ENCODE measurements around the gene LDHAL6A.

GRCh38 chr11:18521122-18521521, 65.5 kb downstream of the LDHAL6A start:
- TF ChIP-seq CTCF (IDR thresholded peaks at IDR 0.05; ENCODE audit: poor library complexity, severe bottlenecking) (no peak), MXI1 (conservative IDR thresholded peaks at IDR 0.05; ENCODE audit: poor library complexity, severe bottlenecking) (no peak), POLR2AphosphoS5 (IDR thresholded peaks at IDR 0.05) (no peak), EP300 (conservative IDR thresholded peaks at IDR 0.05; ENCODE audit: poor library complexity, severe bottlenecking) (no peak)

Data from neural cell (in vitro differentiated cells).